Middle frontal gyrus (tissue), 1 donor: ENCODE measurements around the gene MAST4.

ENCODE experiments used
- DNase-seq: peaks from one replicate; pipeline ENCODE4 v3.0.0-alpha.2; 2015; ENCODE audit warnings: low spot score; ENCODE audit errors: extremely low spot score

Gene MAST4

DNA sequence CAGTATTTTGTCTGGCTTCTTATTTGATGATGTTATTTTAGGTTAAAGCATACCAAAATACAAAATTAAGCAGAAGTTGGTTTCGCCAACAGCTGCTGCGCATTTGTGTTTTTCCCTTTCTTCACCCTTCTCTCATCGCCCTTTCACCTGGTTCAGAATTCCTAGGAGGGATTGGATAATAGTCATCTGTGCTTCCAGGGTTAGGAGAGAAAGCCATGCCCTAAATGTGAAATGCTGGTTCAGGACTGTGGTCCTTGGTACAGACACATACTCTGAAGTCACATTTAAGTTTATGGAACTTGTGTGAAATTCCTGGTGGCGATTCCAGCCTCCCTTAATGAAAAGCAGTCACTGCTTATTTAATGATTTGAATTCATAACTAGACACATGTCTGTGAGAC is 7.7 kb downstream of the MAST4 start:
- DNase-seq: no peak

DNA sequence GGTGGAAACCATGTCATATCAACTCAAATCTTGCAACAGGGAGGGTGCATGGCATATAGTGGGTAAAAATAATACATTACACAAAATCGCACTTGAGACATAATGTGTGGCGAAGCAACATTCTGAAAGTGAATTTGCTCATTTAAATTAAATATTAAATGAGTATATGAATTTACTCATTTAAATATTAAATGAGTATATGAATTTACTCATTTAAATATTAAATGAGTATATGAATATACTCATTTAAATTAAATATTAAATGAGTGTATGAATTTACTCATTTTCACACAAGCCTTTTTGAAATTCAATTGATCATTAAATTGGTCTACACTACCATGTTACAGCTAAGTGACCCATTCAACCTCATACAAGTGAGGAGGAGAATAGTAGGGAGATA is 10.5 kb downstream of the MAST4 start:
- no peak for DNase-seq

DNA sequence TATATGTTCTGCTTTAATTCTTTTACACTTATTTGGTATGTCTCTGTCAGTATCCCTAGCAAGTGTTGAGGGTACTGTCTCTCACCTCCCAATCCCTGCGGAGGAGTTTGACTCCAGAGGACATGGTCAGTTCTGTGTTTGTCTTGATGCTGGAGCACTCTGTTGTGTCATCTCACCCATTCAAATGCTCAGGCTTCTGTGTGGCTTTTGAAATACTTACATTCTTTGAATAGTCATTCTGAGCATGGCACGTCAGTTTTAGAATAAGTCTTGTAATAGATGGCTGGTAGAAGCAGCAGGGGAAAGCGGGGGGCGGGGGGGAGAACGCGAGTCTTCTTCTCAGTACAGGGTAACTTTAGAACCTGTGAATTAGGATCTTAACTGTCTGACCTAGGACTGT is 12.3 kb downstream of the MAST4 start:
- no peak for DNase-seq

DNA sequence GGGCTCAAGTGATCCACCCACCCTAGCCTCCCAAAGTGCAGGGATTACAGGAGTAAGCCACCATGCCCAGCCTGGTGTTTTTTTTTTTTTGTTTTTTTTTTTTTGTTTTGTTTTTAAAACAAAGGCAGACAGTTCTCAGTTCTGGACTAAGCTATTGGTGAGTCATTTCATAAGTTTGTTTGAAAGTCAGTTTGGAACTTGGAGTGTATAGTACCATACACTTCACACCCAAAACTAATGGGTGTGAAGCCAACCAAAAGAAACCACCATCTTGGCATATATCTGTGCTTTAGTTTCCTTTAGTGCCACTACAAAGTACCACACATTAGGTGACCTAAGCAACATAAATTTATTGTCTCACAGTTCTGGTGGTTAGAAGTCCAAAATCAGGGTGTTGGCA is 13.4 kb downstream of the MAST4 start:
- DNase-seq: no peak

DNA sequence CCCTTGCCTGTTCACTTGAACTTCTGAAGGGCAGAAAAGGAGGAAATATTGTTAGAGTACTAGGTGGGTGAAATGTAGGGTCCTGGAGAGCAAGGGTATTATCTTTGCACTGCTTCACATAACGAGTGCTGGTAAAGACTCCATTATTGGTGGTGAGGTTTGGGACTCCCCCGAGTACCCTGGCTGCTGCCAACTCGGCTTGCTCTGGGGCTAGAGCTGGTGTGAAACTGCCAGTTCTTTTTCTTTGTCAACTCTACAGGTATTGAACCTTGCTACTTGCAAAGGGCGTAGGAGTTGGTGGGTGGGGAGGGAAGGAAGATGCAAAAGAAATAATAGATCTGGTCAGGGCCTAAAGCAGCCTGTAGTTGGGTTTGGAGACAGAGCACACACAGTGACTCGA is 16.0 kb downstream of the MAST4 start:
- no peak for DNase-seq

DNA sequence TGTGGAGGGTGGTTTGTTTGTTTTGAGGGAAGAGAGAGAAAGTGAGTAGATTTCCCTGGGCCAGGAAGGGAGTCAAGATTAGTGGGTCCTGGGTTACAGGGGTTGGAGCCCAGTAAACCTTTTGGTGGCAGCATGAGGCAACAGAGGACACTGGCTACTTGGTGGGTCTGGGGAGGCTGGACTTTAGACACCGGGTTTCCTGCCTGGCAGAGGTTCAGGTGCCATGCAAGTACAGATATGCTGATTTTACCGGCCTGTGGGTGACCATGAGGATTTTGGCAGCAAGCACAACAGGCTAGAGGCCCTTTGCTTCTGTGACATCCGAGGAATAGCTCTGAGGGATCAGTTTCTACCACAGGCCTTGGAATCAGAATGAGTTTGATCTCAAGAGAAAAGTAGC is 18.9 kb downstream of the MAST4 start:
- DNase-seq: no peak

DNA sequence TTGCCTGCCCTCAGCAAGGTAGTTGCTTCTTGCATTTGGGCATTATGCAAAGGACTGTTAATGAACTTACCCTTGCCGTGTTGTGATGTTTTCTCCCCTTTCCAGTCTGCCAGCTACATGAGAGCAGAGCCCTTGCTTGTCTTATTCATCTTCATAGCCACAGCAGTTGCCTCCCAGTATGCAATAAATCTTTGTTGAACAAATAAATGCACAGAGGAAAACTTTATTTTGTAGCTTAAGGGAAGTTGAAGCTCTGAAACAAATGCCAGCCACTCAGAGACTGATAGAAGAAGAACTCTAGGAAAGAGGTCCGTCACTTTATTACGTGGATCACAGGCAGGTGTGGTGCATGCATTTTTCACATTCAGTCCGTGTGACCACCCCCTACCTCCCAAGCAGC is 19.7 kb downstream of the MAST4 start:
- no peak for DNase-seq

DNA sequence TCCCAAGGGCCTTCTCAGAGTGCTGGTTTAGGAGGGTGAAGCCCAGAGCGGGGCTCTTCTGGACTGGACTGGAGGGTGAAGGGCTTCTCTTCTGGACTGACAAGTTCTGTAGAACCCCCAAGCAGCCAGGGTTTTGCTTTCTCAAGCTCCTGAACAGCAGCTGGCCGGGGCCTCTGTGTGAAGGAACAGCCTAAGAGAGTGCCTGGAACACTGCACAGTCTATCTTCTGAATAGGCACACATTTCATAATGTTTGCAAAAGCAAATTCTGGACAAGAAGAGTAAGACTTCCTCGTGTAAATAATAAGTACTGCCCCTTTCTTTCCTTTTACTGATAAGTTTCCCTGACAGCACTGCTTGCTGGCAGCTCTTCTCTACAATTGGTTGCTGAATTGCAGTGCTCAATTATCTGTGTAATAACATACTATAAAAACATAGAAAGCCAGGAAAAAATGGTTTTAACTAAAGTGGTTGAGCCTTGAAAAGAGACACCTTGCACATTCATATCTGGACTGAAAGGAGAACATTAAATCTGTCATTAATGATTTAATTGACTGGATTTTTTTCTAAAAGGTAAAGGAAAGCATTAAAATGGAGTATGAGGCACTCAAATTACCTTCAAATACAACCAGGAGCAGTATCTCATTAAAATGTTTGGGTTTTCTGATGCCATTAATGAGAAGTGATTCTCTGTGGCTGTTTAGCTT is 20.5 kb downstream of the MAST4 start:
- DNase-seq: no peak

DNA sequence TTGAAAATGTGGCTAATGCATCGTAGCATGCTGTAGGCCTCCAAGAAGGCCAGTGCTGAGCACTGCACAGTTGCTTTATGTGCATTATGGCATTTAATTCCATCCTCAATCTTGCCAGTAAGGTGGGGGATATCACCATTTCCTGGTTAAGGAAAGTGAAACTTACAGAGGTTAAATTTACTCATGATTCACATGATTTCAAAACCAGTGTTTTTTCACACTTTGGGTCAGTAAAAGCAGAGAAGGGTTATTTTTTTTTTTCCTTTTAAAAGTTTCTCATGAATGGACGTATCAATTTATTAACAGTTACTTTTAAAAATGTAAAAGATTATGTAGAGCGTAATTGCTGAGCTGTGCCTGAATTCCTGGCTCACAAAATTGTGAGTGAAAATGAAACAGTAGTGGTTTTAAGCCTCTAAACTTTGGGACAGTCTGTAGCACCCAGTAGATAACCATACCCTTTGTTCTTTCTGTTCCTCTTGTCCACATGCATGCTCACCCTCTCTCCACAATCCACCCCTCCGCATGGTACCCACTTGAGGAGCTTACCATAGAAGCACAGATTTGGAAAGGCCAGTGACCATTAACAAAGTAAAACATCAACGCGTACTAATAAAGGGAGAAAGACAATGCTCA is 21.2 kb downstream of the MAST4 start:
- no peak for DNase-seq

DNA sequence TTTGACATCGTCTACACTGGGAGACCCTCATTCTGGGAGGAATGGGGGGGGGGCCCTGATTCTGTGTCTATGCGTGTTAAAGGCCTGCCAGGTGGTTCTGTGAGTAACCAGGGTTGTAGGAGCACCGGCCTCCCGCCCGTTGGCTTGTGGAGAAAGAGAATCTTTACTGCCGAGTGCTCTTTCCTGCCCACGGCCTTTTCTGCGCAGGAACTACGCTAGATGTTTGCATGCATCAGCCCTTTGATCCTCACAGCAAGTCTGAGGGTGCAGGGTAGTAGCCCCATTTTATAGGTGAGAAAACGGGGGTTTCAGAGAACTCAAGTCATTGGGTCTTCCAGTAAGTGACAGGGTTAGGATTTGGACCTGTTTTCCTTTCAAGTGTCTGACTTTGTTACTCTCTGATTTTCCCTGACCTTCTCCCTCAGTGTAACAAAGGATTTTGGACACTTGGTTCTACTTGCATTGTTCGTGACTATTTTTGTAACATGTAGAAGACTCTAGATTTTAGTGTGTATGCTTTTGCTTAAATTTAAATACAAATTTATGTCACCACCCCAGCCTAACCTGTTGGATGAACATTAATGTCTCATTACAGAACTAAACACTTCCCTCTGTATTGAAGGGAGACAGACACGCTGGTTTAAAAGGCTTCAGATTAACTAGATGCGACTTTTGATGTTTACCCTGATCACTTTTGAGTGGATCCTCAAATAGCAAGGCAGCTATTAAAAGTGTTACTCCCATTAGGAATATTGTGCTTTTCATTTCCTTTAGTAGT is 22.0 kb downstream of the MAST4 start:
- DNase-seq: no peak

DNA sequence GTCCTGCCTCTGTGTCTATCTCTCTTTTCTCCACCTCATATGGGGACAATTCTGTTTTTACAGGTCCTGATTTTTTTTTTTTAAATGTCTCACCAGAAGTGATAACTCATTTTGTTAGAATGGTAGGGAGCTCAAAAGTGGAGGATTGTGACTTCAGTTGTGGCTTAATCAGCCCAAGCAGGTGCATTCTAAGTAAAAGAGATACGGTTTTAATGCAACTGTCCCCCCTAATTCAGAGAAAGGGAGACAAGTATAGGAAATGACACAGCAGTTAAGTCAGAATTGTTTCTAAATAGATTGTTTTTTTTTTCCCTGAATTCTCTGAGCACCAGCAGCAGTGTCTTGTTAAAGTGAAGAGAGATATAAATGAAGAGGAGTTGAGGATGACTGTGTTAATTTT is 24.5 kb downstream of the MAST4 start:
- DNase-seq: no peak

DNA sequence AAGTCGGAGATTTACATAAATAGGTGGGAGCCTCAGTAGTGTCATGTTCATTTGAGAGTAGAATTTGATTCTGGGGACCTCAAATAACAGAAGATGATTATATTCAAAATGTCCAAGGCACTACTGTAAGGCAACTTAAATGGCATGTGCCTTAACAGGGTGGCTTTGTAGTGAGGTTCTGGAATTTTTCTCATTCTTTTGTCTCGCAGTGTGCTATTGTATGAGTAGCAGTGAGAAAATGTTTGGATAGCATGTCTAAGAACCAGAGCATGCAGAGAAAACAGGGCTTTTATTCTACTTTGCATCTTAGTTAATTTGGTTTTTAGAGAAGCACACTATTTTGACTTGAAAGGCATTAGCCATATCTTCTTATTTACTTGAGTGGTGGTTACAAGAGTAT is 25.0 kb downstream of the MAST4 start:
- DNase-seq: no peak

DNA sequence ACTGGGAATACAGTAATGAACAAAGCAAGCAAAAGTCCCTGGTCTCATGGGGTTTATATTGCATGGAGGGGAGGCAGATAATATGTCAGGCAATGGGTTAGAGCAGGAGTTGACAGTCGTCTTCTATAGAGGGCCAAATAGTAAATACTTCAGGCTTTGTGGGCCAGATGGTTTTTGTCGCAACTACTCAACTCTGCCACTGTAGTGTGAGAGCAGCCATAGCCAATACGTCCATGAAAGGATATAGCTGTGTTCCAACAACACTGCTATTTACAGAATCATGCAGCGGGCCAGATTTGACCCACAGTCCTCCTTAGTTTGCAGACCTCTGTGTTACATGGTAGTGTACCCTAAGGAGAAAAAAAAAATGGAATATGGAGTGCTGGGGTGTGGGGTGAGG is 25.5 kb downstream of the MAST4 start:
- DNase-seq: no peak

DNA sequence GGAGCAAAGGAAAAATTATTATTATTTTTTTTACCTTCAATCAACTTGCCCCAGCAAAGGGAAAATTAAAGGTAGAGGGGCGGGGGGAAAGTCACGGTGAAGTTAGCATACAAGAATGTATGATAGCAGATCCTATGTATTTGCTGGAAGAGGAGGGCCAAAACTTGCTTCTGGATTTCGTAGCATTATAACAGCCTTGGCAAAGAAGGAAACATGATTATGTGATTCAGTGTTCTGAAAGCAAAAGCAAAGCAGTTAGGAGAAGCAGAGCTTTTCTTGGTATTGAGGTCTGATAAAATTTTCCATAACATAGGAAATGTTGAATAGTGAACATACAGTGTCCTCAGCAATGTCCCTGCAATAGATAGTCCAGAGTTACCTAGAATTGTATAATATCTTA is 32.4 kb downstream of the MAST4 start:
- no peak for DNase-seq

DNA sequence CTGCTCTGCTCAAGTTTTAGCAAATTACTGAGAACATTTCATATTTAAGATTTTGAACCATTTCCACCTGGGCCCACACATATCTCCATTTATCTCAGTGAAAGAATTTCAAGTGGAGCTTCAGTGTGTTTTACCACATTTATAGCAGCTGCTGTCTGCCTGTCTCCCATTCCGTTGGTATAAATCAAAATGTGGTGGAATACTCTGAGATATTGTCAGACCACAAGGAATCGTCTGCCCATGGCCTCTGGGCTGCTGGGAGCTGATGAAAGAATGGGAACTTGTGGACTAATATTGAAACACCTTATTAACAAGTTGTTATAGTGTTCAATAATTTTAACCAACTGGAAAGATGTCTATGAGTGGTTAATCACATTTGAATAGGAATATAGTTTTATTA is 33.3 kb downstream of the MAST4 start:
- no peak for DNase-seq

DNA sequence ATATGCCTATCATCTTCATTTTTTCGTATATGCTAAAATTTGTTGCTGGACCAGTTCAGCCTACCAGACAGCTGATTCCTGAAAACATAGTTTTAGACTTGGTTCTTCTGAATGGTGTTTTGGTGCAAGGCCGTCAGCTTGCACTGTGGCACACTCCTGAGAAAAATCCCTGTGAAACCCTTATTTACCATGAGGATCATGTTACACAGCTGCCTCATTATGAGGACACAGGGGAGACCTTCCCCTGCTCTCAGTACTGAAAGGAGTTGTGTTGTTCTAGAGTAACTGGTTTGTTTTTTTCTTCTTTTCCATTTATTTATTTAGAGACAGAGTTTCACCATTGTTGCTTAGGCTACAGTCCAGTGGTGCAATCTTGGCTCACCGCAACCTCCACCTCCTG is 37.6 kb downstream of the MAST4 start:
- DNase-seq: no peak

DNA sequence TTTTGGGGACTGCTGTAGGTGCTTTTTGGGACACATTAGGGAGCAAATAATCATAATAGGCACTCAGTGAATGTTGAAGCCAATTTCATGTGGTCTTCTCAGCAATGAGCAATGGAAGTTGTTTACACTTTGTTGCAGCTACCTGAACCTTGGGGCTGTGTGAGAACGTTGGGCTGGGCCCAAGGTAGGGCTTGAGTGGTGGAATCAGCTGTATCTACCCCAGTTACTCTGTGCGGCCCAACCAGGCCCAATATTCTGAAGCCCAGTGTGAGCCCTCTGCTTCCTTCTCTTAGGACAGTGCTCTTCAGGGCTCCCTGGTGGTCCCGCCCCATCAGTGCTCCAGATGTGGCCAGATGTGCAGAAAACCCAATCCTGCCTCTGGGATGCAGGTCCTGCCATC is 38.4 kb downstream of the MAST4 start:
- DNase-seq: no peak

DNA sequence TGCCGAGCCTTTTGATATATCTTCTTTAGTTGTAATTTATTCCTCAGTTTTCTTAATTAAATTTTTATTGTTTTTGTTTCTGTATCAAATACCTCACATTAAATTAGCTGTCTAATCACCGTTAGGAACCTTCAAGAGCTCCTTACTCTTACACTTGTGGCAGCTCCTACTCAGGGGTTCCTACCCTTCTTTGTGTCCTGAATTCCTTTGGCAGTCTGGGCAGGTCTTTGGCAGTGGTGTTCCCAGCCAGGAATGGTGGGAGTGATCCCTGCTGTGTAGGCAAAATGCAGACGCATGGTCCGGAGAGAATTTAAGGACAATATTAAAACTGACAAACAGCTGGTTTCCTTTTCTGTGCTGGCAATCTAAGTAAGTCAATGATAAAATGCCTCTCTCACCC is 41.8 kb downstream of the MAST4 start:
- no peak for DNase-seq

DNA sequence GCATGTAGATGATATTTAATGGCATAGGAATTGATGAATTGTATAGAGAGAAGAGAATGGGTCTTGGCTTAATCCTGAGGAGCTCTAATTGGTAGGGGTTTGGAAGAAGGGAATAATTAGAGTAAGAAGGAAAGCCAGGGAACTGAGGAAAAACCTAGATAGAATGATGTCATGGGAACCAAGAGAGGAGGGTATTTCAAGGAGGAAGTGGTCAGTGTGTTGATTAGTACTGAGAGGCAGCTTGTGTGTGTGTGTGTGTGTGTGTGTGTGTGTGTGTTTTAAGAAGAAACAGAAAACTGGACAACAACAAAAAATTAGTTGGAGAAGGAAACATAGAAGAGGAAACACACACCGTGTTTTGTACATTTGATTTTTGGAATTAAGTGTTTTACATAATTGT is 42.8 kb downstream of the MAST4 start:
- DNase-seq: no peak

DNA sequence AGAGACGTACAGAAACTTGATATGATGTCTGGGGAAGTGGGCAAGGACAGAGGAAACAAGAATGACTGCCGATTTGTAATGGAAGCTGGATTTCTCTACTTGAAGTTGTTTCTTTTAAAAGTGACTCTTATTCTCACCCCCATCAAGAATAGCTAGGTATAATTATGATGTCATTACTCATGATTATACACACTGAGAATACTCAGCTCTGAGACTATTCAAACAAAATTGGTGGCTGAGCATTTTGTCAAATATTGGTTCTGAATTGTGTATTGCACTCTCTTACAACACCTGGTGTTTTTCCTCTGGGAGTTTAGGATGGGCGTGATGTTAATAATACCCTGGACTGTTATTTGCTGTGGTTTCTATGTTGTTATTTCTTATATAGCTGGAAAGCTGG is 46.3 kb downstream of the MAST4 start:
- no peak for DNase-seq

DNA sequence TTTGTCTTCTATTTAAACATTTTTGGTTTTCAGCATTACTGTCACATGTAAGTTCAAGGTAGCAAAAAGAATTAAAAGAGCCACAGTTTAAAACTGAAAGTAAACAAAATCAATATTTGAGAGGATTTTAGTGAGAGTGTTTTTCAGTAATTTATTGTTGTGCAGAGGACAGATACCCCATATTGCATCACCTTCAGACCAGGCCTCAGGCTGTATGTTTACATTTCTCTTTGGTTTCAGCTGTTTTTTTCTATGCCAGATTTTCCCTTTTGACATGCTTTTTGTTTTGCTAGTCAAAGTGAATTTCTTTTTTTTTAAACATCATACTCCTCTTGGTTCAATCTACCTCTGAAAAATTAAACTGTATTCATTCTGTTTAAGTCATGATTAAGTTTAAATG is 47.2 kb downstream of the MAST4 start:
- no peak for DNase-seq

DNA sequence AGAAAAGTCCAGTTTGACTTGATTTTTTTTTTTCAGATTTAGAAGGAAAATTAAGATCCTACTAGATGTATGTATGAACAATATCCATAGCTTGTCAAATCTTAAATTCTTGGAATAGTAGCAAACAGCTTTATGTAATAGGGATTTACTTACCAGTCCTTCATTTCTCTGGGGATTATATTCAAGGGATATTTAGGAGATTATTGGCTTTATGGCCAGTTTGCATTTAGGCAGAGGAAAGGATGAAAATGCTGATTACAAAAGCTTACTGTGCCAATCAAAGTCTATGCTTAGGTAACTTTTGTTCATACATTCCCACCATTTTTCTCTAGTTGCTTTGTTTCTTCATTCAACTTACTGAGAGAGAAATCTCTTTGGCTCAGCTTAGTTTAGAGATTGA is 47.9 kb downstream of the MAST4 start:
- no peak for DNase-seq

DNA sequence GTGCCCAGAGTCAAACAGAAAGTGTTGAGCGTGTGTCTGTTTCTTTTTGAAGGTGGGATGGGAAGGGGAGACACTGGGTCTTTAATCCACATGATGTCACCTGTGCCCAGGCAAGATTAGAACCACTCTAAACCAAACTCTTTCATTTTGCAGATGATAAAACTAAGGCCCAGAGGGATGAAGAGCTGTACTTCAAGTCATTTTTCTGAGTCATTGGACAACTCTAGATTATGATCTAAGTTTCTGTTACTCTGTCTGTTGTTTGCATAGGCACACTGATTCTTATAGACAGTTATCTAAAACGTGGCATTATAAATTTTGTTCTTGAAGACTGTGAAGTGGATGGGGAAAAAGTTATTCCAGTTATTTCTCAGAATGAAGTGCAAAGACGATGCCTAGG is 48.8 kb downstream of the MAST4 start:
- no peak for DNase-seq
